UCSD-AML1 (cell line): ENCODE measurements around the gene FUT3.
A peak's percentile ranks its signal among the peaks of the same experiment; 100 is the strongest.

ENCODE experiments used
- DNase-seq: peaks from one replicate; lab custom pipeline; 2025; ENCODE audit not compliant: unreplicated experiment; lab: John Stamatoyannopoulos, UW

The FUT3 gene

DNA sequence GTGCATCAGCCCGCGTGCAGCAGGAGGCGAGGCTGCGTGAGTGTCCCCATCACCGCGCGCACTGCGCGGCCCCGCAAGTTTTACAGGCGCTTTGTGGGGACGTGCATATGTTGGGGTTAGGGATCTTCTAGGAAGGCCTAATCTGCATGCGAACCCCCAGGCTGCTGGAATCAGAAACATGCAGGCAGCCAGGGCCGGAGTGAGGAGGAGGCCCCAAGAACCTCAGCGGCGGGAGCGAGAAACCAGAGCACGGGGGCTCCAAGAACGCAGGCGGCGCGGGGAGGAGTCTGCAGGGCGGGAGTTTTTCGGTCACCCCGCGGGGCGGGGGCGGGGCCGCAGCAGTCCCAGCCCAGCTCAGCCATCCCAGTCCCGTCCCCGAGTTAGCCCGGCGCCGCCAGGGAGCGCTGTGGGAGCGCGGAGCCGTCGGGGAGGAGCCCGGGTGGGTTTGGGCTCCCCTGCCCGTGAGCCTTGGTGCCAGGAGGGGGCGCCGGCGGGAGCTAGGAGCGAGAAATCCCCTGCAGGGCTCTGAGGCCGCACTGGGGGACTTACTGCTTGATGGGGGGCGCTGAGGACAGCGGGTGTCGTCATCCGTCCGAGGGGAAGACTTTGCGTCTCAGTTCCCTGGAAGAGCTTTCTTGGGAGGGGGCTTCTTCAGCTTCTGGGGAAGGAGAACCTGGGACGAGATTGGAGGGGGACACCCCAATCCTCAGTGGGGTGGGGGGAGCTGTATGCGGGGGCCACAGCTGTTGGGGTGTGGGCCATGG, 47.3 kb downstream of the FUT3 start:
- peak; percentile 94 for DNase-seq

DNA sequence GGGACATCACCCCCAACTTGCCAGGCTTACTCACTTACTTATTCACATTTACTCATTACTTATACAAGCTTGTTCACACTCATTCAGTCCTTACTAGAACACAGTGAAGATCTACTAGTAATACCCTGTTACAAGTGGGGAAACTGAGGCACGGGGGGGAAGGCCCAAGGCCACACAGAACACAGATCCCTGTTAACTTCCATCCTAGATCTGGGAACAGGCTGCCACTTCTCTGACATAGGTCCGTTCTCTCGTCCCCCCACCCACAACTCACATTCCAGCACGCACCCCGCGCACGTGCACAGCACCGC, 47.9 kb downstream of the FUT3 start:
- DNase-seq: no peak

DNA sequence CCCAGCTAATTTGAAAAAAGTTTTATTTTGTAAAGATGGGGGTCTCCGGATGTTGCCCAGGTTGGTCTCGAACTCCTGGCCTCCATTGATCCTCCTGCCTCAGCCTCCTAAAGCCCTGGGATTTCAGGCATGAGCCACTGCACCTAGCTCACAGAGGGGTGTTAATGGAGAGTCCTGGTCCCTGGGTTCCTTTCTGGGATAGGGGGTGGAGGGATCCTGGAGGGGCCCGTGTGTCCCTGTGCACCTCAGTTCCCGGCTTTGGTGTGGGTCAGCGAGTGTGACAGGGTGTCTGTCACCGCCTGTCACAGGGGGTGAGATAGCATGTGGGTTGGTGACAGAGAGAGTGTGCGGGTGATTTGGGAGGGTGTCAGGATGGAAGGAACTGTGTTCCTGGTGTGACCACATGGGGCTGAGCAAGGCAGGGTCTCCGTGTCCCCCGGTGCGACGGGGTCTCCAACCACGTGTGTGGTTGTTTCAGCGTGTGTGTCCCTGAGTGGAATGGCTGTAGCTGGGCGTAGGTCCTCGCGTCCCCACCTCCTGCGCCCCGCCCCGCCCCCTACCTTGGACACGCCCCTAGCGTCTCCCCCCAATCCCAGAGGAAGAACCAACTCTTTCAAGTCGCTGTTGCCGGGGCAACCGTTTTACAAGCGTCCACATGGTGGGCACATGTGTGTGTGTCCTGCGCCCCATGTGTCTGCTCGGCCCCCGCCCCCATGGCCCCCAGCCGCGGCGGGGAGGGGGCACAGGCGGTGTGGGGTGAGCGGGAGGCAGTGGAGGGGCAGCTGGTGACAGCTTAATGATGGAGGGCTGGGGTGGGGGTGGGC, 49.2 kb downstream of the FUT3 start:
- DNase-seq: no peak

DNA sequence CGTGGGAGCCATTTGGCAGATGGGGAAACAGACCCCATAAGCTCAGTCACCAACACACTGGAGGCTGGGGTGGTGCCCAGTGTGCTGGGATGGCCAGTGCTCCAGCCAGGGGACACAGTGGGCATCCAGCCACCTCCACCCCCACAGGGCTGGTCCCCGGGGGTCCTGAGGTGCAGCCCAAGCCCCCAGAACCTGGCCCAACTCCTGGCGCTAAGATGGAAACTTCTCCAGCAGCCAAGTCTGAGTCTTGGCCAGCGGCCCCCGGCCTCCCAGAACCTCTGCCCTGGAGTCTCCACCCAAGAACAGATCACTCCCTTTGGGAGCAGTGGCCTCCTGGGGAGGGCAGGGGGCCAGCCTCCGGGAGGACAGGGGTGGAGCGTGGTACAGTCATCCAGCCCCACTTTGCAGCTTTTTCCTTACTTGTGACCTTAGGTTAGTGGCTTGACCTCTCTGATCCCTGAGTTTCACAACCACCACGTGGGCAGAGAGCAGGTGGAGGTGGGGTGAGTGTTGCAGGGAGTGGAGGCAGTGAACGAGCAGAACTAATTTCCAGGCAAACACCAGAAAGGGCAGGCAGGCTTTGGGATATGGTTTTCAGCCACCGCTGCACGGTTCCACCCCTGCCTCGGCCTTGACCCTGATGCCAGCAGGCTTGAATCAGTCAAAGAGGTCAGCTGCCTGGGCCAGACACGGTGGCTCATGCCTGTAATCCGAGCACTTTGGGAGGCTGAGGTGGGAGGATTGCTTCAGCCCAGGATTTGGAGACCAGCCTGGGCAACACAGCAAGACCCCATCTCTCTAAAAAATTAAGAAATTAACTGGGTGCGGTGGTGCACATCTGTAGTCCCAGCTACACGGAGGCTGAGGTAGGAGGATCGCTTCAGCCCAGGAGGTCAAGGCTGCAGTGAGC, 50.6 kb downstream of the FUT3 start:
- DNase-seq: no peak

DNA sequence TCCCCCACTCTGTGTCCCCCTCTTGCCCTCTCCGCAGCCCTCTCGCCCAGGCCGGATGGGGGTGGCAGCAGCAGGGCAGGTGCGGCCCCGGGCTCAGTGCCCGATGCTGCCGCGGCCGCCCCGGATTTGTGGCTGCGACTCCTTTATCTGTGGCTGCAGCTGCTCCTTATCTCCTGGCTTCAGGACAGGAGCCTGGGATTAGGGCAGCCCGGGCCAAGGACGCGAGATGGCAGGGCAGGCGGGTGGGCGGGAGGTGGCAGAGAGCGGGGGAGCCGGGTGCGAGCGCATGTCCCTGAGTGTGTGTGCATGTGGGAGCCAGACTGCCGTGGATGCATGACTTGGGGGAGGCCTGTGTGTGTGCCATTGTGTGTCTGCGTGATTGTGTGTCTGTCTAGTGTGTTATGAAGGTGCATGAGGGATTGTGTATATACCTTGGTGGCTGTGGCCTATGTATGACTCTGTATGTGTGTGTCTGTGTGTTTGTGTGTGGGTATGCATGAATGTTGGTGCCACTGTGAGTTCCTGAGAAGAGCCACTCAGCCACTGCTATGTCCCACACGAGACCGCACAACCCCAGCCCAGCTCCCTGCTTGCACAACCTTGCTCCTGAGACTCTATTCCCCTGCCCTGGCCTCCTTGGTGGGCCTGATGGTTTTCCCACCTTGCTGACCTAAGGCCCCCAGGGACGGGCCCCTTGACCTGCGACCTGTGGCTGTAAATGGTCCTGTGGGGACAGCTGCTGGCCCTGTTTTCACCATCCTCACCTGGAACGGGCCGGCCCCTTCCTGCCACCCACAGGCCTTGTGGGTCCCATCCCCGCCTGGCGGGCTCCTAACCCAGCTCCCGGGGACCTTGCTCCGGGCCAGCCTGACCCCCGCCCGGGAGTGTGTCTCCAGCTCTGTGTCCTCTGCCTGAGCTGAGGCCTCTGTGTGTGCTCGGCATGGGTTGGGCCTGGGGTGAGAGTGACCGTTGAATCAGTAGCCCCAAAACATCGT, 51.7 kb downstream of the FUT3 start:
- DNase-seq: peak; percentile 76

DNA sequence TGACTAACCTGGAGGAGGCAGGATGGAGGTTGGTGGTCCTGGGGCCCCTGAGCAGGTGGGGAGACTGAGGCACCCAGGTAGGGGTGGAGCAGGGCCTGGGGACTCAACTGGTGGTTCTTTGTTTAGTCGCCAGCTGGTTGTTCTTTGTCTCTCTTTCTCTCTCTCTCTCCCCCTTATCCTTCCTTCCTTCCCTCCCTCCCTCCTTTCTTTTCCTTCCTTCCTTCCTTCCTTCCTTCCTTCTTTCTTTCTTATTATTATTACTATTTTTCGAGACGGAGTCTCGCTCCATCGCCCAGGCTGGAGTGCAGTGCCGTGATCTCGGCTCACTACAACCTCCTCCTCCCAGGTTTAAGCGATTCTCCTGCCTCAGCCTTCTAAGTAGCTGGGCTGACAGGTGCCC, 53.0 kb downstream of the FUT3 start:
- no peak for DNase-seq

DNA sequence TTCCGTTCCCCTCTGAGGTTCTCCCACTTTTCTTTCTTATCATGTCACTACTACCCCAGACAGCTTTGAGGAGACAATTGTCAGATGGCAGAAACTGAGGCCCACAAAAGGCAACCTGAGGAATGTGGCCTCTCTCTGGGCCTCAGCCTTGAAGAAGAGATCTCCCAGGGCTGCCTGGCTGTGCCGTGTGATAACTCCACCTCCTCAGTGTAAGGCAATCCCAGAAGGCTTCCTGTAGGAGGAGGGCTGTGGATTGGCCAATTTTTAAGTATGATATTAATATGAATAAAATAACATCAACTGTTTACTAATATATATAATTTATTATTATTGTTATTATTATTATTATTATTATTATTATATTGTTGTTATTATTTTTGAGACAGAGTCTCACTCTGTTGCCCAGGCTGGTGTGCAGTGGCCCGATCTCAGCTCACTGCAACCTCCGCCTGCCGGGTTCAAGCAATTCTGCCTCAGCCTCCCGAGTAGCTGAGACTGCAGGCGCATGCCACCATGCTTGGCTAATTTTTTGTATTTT, 55.8 kb downstream of the FUT3 start:
- no peak for DNase-seq

DNA sequence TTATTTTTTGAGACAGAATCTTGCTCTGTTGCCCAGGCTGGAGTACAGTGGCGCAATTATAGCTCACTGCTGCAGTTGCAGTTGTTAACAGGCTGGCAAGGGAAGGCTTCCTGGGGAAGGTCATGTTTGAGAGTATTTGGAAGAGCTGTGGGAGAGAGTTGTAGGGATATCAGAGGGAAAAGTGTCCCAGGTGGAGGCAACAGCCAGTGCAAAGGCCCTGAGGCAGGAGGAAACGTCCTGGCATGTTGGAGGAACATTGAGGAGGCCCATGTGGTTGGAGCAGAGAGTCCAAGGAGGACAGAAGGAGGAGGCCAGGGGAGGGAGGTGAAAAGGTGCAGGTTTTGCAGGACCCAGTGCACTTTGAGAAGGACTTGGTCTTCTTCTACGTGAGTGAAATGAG, 58.1 kb downstream of the FUT3 start:
- no peak for DNase-seq
